ENCODE results near the gene CTTN.

CTTN gene

GRCh38 chr11:70474710-70475109, 76.4 kb downstream of the CTTN start:
- H3K4me3 ChIP-seq (ENCODE audit: low read depth, low read length): no peak overlapping the region
- TF ChIP-seq, protein P1, sequence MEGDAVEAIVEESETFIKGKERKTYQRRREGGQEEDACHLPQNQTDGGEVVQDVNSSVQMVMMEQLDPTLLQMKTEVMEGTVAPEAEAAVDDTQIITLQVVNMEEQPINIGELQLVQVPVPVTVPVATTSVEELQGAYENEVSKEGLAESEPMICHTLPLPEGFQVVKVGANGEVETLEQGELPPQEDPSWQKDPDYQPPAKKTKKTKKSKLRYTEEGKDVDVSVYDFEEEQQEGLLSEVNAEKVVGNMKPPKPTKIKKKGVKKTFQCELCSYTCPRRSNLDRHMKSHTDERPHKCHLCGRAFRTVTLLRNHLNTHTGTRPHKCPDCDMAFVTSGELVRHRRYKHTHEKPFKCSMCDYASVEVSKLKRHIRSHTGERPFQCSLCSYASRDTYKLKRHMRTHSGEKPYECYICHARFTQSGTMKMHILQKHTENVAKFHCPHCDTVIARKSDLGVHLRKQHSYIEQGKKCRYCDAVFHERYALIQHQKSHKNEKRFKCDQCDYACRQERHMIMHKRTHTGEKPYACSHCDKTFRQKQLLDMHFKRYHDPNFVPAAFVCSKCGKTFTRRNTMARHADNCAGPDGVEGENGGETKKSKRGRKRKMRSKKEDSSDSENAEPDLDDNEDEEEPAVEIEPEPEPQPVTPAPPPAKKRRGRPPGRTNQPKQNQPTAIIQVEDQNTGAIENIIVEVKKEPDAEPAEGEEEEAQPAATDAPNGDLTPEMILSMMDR (IDR thresholded peaks at IDR 0.05; ENCODE audit: low read depth, low read length, missing control alignments): no peak
- in situ Hi-C loops (cut with HindIII; ENCODE audit: low sequenced_read_pairs): no loop called here
- no peak for DNase-seq (ENCODE audit: low read depth)

GRCh38 chr11:70476669-70477068, 78.3 kb downstream of the CTTN start:
- no peak overlapping the region for H3K4me3 ChIP-seq (ENCODE audit: low read depth, low read length)
- in situ Hi-C loops (cut with HindIII; ENCODE audit: low sequenced_read_pairs): no loop called here
- no peak for DNase-seq (ENCODE audit: low read depth)
- TF ChIP-seq, protein P1 (IDR thresholded peaks at IDR 0.05; ENCODE audit: low read depth, low read length, missing control alignments): no peak

DNA sequence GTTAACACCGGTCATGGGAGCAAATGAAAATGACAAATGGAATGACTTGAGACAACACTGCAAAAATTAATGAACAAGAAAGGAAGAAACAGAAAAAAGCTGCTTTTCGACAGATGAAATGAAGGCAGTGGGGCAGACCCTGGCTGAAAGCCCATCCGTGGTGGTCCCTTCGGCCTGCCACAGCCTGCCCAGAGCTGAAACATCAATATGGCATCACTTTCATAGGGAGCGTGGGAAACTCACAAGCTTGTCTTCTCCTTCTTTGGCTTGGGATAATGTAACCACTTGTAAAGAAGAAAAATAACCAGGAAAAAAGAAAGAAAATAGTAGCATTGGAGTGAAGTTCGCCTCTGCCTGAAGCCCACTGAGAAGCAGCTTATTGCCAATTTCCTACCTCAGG, 78.8 kb downstream of the CTTN start:
- no peak for DNase-seq (ENCODE audit: low read depth)
- TF ChIP-seq, protein P1 (IDR thresholded peaks at IDR 0.05; ENCODE audit: low read depth, low read length, missing control alignments): no peak
- in situ Hi-C loops (cut with HindIII; ENCODE audit: low sequenced_read_pairs): no loop called here
- no peak overlapping the region for H3K4me3 ChIP-seq (ENCODE audit: low read depth, low read length)

GRCh38 chr11:70477609-70478008, 79.3 kb downstream of the CTTN start:
- TF ChIP-seq, protein P1 (IDR thresholded peaks at IDR 0.05; ENCODE audit: low read depth, low read length, missing control alignments): no peak
- in situ Hi-C loops (cut with HindIII; ENCODE audit: low sequenced_read_pairs): no loop called here
- no peak overlapping the region for H3K4me3 ChIP-seq (ENCODE audit: low read depth, low read length)
- DNase-seq (ENCODE audit: low read depth): no peak

GRCh38 chr11:70478166-70478890, 80.0 kb downstream of the CTTN start:
- in situ Hi-C loops (cut with HindIII; ENCODE audit: low sequenced_read_pairs): no loop called here
- no peak for DNase-seq (ENCODE audit: low read depth)
- H3K4me3 ChIP-seq (ENCODE audit: low read depth, low read length): no peak overlapping the region
- TF ChIP-seq, protein P1 (IDR thresholded peaks at IDR 0.05; ENCODE audit: low read depth, low read length, missing control alignments): no peak

GRCh38 chr11:70480711-70481110, 82.4 kb downstream of the CTTN start:
- in situ Hi-C loops (cut with HindIII; ENCODE audit: low sequenced_read_pairs): no loop called here
- no peak overlapping the region for H3K4me3 ChIP-seq (ENCODE audit: low read depth, low read length)
- TF ChIP-seq, protein P1 (IDR thresholded peaks at IDR 0.05; ENCODE audit: low read depth, low read length, missing control alignments): no peak
- no peak for DNase-seq (ENCODE audit: low read depth)

All from astrocyte of the cerebellum (primary cell).